IMR-90 (cell line): ENCODE data around the gene FBN1. TPM values are rescaled to one million over a fixed set of nuclear protein-coding genes. Genes with fewer than 3 reads are reported as not detected.

Source experiments
- ATAC-seq: fragments of 200-7000 bp; cut with Tn5 transposase; 2 replicates; pipeline ENCODE4 v1.9.1; 2020; ENCODE audit warnings: low read depth, mild to moderate bottlenecking, moderate library complexity
- BruUV-seq: library from RNA; stranded (reverse); fragments of 400-500 nt; replicated peaks from 2 replicates; lab custom pipeline; 2021; lab: Mats Ljungman, UMichigan
- CTCF ChIA-PET: fragments of 300-600 bp; formaldehyde crosslinking; extraction: SDS; loops from one replicate; lab custom pipeline; 2021; ENCODE audit warnings: antibody characterized with exemption; lab: Yijun Ruan, JAX
- POLR2A ChIA-PET: fragments of 300-600 bp; sonication (Branson Sonifier 250); formaldehyde crosslinking; loops from one replicate; lab custom pipeline; 2022; ENCODE audit warnings: antibody characterized with exemption; ENCODE audit not compliant: unreplicated experiment; lab: Charles Lee
- DNase-seq: peaks from one replicate; pipeline ENCODE4 v3.0.0; 2013
- H2AFZ ChIP-seq: replicated peaks from 2 replicates; pipeline ENCODE3; 2013; ENCODE audit warnings: low read length, mild to moderate bottlenecking; ENCODE audit not compliant: poor library complexity
- H2AK5ac ChIP-seq: 2 replicates; pipeline ENCODE4 v1.6.1; 2013; ENCODE audit warnings: low read depth, low read length, inconsistent platforms
- H2AK9ac ChIP-seq: replicated peaks from 2 replicates; pipeline ENCODE3; 2013; ENCODE audit warnings: mild to moderate bottlenecking, low read depth, low read length, moderate library complexity; ENCODE audit not compliant: poor library complexity
- H2BK120ac ChIP-seq: 2 replicates; pipeline ENCODE4 v1.6.1; 2013; ENCODE audit warnings: low read depth, low read length, inconsistent platforms
- H2BK15ac ChIP-seq: 3 replicates; pipeline ENCODE4 v1.6.1; 2013; ENCODE audit warnings: low read depth, low read length, inconsistent platforms
- H2BK20ac ChIP-seq: 2 replicates; pipeline ENCODE4 v1.6.1; 2013; ENCODE audit warnings: low read depth, mild to moderate bottlenecking, inconsistent platforms, low read length, moderate library complexity
- H2BK5ac ChIP-seq: 2 replicates; pipeline ENCODE4 v1.6.1; 2013; ENCODE audit warnings: mild to moderate bottlenecking, low read depth, low read length, inconsistent platforms; ENCODE audit not compliant: poor library complexity, severe bottlenecking
- H3K14ac ChIP-seq: replicated peaks from 2 replicates; pipeline ENCODE4 v1.6.1; 2013; ENCODE audit warnings: low read depth, low read length, inconsistent platforms
- H3K18ac ChIP-seq: 2 replicates; pipeline ENCODE4 v1.6.1; 2013; ENCODE audit warnings: low read depth, low read length, control low read depth
- H3K23ac ChIP-seq: 2 replicates; pipeline ENCODE4 v1.6.1; 2013; ENCODE audit warnings: low read depth, low read length, inconsistent platforms
- H3K27ac ChIP-seq: 2 replicates; pipeline ENCODE4 v1.5.1; 2013; ENCODE audit warnings: mild to moderate bottlenecking, control low read depth, low read length; ENCODE audit not compliant: insufficient read depth
- H3K27me3 ChIP-seq: 2 replicates; pipeline ENCODE4 v1.6.1; 2013; ENCODE audit warnings: low read length; ENCODE audit not compliant: control insufficient read depth, insufficient read depth
- H3K36me3 ChIP-seq: 2 replicates; pipeline ENCODE4 v1.6.1; 2013; ENCODE audit warnings: low read length, mixed read lengths; ENCODE audit not compliant: control insufficient read depth, insufficient read depth
- H3K4ac ChIP-seq: 2 replicates; pipeline ENCODE4 v1.6.1; 2013; ENCODE audit warnings: low read depth, low read length, inconsistent platforms
- H3K4me1 ChIP-seq: 2 replicates; pipeline ENCODE4 v1.6.1; 2013; ENCODE audit warnings: low read length, mixed read lengths; ENCODE audit not compliant: control insufficient read depth, insufficient read depth
- H3K4me2 ChIP-seq: 2 replicates; pipeline ENCODE4 v1.6.1; 2013; ENCODE audit warnings: low read depth, mild to moderate bottlenecking, control low read depth, low read length, moderate library complexity
- H3K4me3 ChIP-seq: 2 replicates; pipeline ENCODE4 v1.5.1; 2013; ENCODE audit warnings: low read depth, mild to moderate bottlenecking, control low read depth, low read length, moderate library complexity; ENCODE audit not compliant: insufficient read depth
- H3K56ac ChIP-seq: 2 replicates; pipeline ENCODE4 v1.6.1; 2013; ENCODE audit warnings: low read length, inconsistent platforms; ENCODE audit not compliant: insufficient read depth; ENCODE audit errors: extremely low read depth
- H3K79me1 ChIP-seq, 2 experiments: 2 replicates each; pipeline ENCODE4 v1.6.1; 2013; ENCODE audit warnings: low read length in 2 of 2, inconsistent platforms in 1 of 2, low read depth in 1 of 2
- H3K9ac ChIP-seq: 2 replicates; pipeline ENCODE4 v1.6.1; 2013; ENCODE audit warnings: low read depth, low read length, control low read depth
- H3K9me1 ChIP-seq: 2 replicates; pipeline ENCODE4 v1.6.1; 2013; ENCODE audit warnings: low read length, inconsistent platforms; ENCODE audit not compliant: insufficient read depth
- H3K9me3 ChIP-seq: 2 replicates; pipeline ENCODE4 v1.6.1; 2013; ENCODE audit warnings: low read length; ENCODE audit not compliant: control insufficient read depth, insufficient read depth
- H4K20me1 ChIP-seq: 2 replicates; pipeline ENCODE4 v1.6.1; 2013; ENCODE audit warnings: low read length, inconsistent platforms; ENCODE audit not compliant: insufficient read depth
- H4K5ac ChIP-seq: 2 replicates; pipeline ENCODE4 v1.6.1; 2013; ENCODE audit warnings: mild to moderate bottlenecking, low read depth, low read length, control low read depth
- H4K8ac ChIP-seq, 2 experiments: 2 replicates each; pipeline ENCODE4 v1.6.1; 2013; ENCODE audit warnings: low read depth in 2 of 2, low read length in 2 of 2, control low read depth in 1 of 2, inconsistent platforms in 1 of 2
- H4K91ac ChIP-seq: 2 replicates; pipeline ENCODE4 v1.6.1; 2013; ENCODE audit warnings: low read depth, low read length, inconsistent platforms; ENCODE audit not compliant: insufficient read depth
- NFE2L2 ChIP-seq: fragments of 150-350 bp; IDR thresholded peaks from 2 replicates; pipeline ENCODE4 v1.6.1; 2016; ENCODE audit warnings: low read depth, mild to moderate bottlenecking, low read length
- WGBS, 2 experiments: methylation state at CpG; one replicate each; pipeline versions ENCODE4 v1.1.5 to v1.1.7; 2013; ENCODE audit warnings: missing lambda C conversion rate in 2 of 2; ENCODE audit not compliant: insufficient read length in 1 of 2; ENCODE audit errors: extremely low coverage in 2 of 2; 5-methylcytosine and 5-hydroxymethylcytosine counted together
- dilution Hi-C: fragments of 300-500 bp; cut with HindIII; formaldehyde crosslinking; loops from one replicate; pipeline ENCODE4 v1.14.3; 2018; ENCODE audit warnings: low sequenced_read_pairs; ENCODE audit not compliant: unreplicated experiment
- in situ Hi-C: fragments of 300-500 bp; cut with MboI; formaldehyde crosslinking; loops from 3 replicates; pipeline ENCODE4 v1.14.3; 2019; ENCODE audit warnings: low sequenced_read_pairs, inconsistent platforms, mixed read lengths
- intact Hi-C: fragments of 100-400 bp; cut with micrococcal nuclease; formaldehyde crosslinking; loops from 2 replicates; pipeline ENCODE4 v1.10.0; 2022
- polyA plus RNA-seq, 3 experiments: library from polyadenylated mRNA; depleted of rRNA; stranded (reverse); fragments of >200 nt; gene quantifications; 2 replicates each; pipeline ENCODE4 v1.2.3, GENCODE V29; 2012; ENCODE audit warnings: low replicate concordance in 1 of 3
- total RNA-seq: library from RNA; depleted of rRNA; stranded (reverse); fragments of >200 nt; gene quantifications from 2 replicates; pipeline ENCODE4 v1.2.3, GENCODE V29; 2012

Gene FBN1
- total and polyA plus RNA-seq, 2 of the 4 experiments (the other 2 are of a cell fraction) = 134 to 283 TPM

- H3K18ac ChIP-seq = peak overlapping the region; percentile 59; the same call in 1 of the 2 replicates
- WGBS, 2 experiments = no CpG with 5 or more reads among the region's 1 CpG
- peaks cover 47 to 72% of the 10 kb centered on the region in 2 experiments for H3K79me1 ChIP-seq
- H3K14ac ChIP-seq = no peak overlapping the region
- dilution Hi-C loops (no loop called here), in situ Hi-C loops (no loop called here), intact Hi-C loops (no loop called here)
- peaks cover 40% of the 10 kb centered on the region for H4K20me1 ChIP-seq
- H4K8ac ChIP-seq = peak overlapping the region in 1 of 2 experiments; percentile 19; a peak in 1 of 4 replicates
- CTCF ChIA-PET = no interaction called here
- H3K27ac ChIP-seq = no peak overlapping the region
- peaks cover 22% of the 10 kb centered on the region for H3K9me1 ChIP-seq
- no peak overlapping the region for H2BK120ac ChIP-seq
- no peak overlapping the region for H2BK20ac ChIP-seq
- no peaks in the 10 kb centered on the region for H3K9me3 ChIP-seq
- peaks cover 13% of the 10 kb centered on the region for H3K36me3 ChIP-seq
- peaks cover 12% of the 10 kb centered on the region for H3K4me1 ChIP-seq
- H4K91ac ChIP-seq = no peak overlapping the region
- H2AK5ac ChIP-seq = no peak overlapping the region
- no peak overlapping the region for H3K4me3 ChIP-seq
- TF ChIP-seq NFE2L2 = no peak
- peak overlapping the region; percentile 11; the same call in 1 of the 2 replicates for H4K5ac ChIP-seq
- no peak overlapping the region for H3K56ac ChIP-seq
- H2BK15ac ChIP-seq = no peak overlapping the region
- H2AFZ ChIP-seq = no peak overlapping the region
- BruUV-seq = no TSS peak
- no peak overlapping the region for H3K23ac ChIP-seq
- H2AK9ac ChIP-seq = no peak overlapping the region
- no peak overlapping the region for H2BK5ac ChIP-seq
- no peak overlapping the region for H3K4me2 ChIP-seq
- no peak for DNase-seq
- H3K9ac ChIP-seq = no peak overlapping the region
- H3K4ac ChIP-seq = no peak overlapping the region
- no peak for ATAC-seq
- H3K27me3 ChIP-seq = no peaks in the 10 kb centered on the region
- POLR2A ChIA-PET = no interaction called here
These were observed 22.1 kb downstream of the FBN1 start for GRCh38 chr15:48623456-48623855.
